SHP77 (cell line): ENCODE data around the gene PLK5.
"Not testable (repeated sequence)": the region's sequence is repeated elsewhere in the genome, so short reads cannot be mapped to it uniquely, and the experiment has no call there.

Experiments used
- DNase-seq, 2 experiments: peaks; one replicate each; lab custom pipeline; 2025; lab: John Stamatoyannopoulos, UW

PLK5 gene

GRCh38 chr19:1491114-1491848 is 32.6 kb upstream of the PLK5 start, which contains the start of gene REEP6:
TSS of gene REEP6 (plus strand) at chr19:1491181. CDS start at chr19:1491270, 89 bp downstream.
- DNase-seq, result no peak

DNA sequence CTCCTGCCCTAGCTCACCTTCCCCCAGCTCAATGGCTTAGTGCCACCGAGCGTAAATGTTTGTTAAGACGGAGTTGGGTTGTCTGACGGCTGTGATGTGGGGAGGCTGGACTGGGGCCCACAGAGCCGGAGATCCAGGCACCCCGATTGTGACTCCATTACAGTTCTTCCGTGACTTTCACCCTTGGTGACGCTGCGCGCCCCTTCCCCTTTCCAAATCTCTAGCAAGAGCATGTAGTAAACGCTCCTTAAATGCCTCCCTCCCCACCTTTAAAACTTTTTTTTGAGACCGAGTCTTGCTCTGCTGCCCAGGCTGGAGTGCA is 32.1 kb upstream of the PLK5 start:
- DNase-seq, result no peak

- DNase-seq, result no peak
Measured at GRCh38 chr19:1492474-1493006, 31.3 kb upstream of the PLK5 start.

GRCh38 chr19:1494115-1494815 is 29.6 kb upstream of the PLK5 start:
- DNase-seq, result no peak

DNA sequence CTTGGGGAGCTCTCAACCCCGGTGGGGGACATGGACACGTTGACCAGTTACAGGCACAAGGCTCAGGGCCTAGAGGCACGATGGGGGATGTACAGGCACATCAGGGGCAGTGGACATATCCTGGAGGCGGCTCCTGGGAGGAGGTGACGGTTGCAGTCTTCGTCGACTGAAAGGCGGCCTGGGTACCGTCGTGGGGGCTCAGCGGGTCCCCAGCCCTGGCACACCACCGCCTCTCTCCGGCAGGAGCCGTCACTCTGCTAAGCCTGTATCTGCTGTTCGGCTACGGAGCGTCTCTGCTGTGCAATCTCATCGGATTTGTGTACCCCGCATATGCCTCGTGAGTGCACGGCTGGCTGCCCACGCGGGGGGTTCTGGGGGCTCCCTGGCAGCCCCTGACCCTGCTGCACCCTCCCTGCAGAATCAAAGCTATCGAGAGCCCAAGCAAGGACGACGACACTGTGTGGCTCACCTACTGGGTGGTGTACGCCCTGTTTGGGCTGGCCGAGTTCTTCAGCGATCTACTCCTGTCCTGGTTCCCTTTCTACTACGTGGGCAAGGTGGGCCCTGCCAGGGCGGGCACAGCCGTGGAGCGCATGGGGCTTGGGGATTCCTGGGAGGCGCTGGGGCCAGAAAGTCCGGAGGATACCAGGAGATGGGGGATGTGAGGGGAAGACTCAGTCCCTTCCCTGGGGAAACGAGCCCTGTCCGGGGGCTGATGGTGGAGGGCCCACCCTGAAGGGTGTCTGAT is 28.7 kb upstream of the PLK5 start:
- DNase-seq, result no peak

- DNase-seq, result no peak
Measured at GRCh38 chr19:1495799-1496713, 27.8 kb upstream of the PLK5 start.

- no peak for DNase-seq
Measured at GRCh38 chr19:1496714-1497577, 26.9 kb upstream of the PLK5 start.

DNA sequence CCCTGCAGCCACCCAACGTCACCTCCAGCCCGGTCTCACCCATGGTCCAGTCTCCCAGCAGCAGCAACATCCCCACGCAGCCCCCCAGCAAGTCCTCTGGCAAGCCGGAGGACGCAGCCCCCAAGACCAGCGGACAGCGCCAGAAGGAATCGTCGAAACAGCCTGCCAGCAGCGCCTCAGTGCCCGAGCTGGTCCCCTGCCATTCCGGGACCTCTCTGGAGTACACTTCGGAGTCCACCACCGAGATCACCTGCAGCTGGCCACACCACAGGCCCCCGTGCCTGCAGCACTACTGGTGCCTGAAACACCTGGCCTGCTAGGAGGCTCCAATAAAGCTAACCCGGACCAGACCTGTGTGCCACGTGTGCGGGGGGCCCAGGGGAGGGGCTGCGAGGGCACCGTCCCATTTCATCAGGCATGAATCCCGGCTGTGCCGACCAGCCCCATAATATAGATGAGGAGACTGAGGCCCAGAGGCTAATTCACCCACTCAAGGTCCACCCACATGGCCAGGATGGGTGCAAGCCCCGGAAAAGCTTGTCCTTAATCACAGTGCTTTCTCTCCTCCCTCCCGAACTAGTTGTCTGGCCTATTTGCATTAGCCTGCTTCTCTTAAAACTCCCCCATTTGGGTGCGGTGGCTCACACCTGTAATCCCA is 26.2 kb upstream of the PLK5 start:
- DNase-seq, result no peak

- DNase-seq, result not testable (repeated sequence)
Measured at GRCh38 chr19:1499231-1499630, 24.6 kb upstream of the PLK5 start.

DNA sequence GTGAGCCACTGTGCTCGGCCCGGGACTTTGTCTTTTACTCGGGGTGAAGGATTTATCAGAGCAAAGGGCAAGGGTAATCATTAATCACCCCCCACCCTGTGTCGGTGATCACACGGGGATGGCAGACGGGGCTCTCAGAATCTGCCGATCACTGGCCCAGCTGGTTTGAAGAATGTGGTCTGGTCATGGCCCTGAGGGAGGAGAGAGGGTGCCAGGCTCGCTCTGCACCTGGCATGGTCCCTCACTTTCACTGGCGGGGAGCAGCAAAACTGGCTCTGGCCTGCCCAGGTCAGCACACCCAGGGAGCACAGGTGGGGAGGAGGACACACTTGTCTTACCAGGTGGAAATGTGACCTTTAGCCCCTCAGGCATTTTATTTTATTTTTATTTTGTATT is 22.7 kb upstream of the PLK5 start:
- no peak for DNase-seq

GRCh38 chr19:1502433-1503088 is 21.3 kb upstream of the PLK5 start:
- no peak for DNase-seq

DNA sequence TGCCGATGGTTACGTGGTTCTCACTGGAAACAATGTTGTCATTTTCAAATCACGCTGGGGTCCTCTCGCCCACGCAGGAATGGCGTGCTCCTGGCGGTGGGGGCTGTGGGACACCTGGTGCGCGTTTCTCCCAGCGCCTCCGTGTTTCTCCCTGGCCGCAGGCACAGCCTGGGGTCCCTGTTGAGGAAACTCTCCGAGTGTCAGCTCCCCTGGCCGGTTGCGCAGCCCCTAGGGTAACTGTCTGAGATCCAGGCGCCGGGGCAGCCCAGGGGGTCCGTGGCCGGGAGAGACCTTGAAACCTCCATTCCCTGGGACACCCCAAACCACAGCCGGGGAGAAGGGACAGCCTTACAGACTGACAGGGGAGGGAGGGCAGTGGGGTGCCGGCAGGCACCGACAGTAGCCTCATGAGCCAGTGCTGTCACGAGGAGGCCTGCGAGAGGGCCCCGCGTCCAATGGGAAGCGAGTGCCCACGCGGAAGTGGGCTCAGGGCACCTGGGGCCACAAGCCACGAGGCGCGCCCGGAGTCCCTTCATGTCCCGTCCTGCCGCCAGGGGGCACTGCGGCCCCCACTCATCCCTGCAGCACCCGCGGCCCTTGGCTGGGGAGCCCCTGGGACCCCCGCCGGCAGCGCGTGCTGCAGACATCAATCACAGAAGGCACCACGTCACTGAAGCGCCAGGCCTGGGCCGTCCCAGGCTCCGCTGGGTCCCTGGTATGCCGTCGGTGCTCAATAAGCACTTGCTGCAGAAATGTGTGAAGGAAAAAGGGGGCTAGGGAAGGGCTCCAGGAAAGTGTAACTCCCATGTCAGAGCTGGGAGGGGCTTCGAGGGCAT is 20.6 kb upstream of the PLK5 start:
- DNase-seq, result peak in 1 of 2 experiments; percentile 46

- no peak for DNase-seq
Measured at GRCh38 chr19:1503925-1504773, 19.7 kb upstream of the PLK5 start.

- DNase-seq, result no peak
Measured at GRCh38 chr19:1505012-1505411, 18.9 kb upstream of the PLK5 start.

DNA sequence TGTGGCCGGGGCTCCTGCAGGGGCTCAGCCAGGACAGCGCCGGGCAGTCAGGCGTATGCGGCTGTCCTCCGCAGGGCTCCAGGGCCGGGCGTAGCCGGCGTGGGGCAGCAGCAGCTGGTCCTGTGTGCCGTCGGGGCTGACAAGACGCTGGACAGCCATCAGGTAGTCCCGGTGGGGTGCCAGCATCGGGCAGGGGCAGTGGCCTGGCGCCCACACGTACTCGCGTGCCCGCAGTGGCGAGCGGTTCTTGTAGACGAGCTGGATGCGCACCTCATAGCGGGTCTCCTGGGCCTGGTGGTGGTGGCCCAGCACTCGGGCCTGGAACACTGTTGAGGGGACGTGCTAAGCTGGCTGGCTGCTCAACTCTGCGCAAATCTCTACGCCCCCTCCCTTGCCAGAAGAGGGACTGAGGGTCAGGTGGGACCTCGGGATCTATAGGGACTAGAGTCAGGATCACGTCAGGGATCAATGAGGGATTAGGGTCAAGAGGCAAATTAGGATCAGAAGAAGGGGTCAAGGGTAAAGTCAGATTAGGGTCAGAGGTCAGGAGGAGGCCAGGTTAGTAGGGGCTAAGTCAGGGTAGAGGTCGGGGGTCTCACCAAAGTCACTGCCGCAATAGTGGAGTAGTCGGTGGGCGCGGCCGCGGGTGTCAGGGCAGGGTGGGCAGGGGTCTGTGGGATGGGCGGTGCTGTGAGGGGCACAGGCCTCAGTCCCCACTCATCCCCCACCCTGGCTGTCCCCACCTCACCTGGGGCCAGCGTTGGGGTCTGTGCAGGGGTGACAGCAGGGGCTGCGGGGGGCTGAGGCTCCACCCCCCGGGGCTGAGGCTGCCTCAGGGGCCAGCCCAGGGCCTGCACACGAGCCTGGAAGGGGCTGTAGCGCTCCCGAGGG is 17.6 kb upstream of the PLK5 start:
- no peak for DNase-seq

- DNase-seq, result no peak
Measured at GRCh38 chr19:1507192-1507660, 16.7 kb upstream of the PLK5 start.
